OCI-LY1 (cell line): ENCODE measurements around the gene ZNF776.

Experiments used
- H2AFZ ChIP-seq: fragments of 200-600 bp; sonication (generic), shearing (Covaris generic); 2 replicates; pipeline ENCODE4 v1.6.0; 2014; ENCODE audit warnings: antibody characterized with exemption, mild to moderate bottlenecking, low read length
- H3F3A ChIP-seq: fragments of 200-600 bp; sonication (generic), shearing (Covaris generic); 2 replicates; pipeline ENCODE4 v1.6.0; 2014; ENCODE audit warnings: mild to moderate bottlenecking, antibody characterized with exemption, low read length, moderate library complexity; ENCODE audit not compliant: insufficient read depth
- H3K27ac ChIP-seq: fragments of 200-600 bp; sonication (generic); 2 replicates; pipeline ENCODE4 v1.5.1; 2014; ENCODE audit warnings: low read length, mixed run types, mild to moderate bottlenecking, low read depth; ENCODE audit not compliant: poor library complexity, severe bottlenecking
- H3K27me3 ChIP-seq: fragments of 200-600 bp; sonication (generic); 2 replicates; pipeline ENCODE4 v1.6.0; 2014; ENCODE audit warnings: antibody characterized with exemption, mild to moderate bottlenecking, low read length, moderate library complexity; ENCODE audit not compliant: insufficient read depth
- H3K36me3 ChIP-seq: fragments of 200-600 bp; sonication (generic); 2 replicates; pipeline ENCODE4 v1.6.1; 2014; ENCODE audit warnings: mild to moderate bottlenecking, antibody characterized with exemption, low read length, moderate library complexity, mixed read lengths; ENCODE audit not compliant: insufficient read depth
- H3K4me1 ChIP-seq: fragments of 200-600 bp; sonication (generic); 2 replicates; pipeline ENCODE4 v1.5.1; 2014; ENCODE audit warnings: mild to moderate bottlenecking, low read length, moderate library complexity; ENCODE audit not compliant: insufficient read depth, severe bottlenecking
- H3K4me2 ChIP-seq: fragments of 200-600 bp; sonication (generic), shearing (Covaris generic); 2 replicates; pipeline ENCODE4 v1.6.1; 2014; ENCODE audit warnings: low read length
- H3K4me3 ChIP-seq: fragments of 200-600 bp; sonication (generic); 2 replicates; pipeline ENCODE4 v1.5.1; 2014; ENCODE audit warnings: low read length, low read depth, mild to moderate bottlenecking, mixed read lengths; ENCODE audit not compliant: poor library complexity, severe bottlenecking
- H3K79me2 ChIP-seq: fragments of 200-600 bp; shearing (Covaris generic); 2 replicates; pipeline ENCODE4 v1.6.1; 2016; ENCODE audit warnings: mixed run types, low read length, mixed read lengths; ENCODE audit not compliant: insufficient read depth
- H3K9ac ChIP-seq: fragments of 200-600 bp; sonication (generic), shearing (Covaris generic); 2 replicates; pipeline ENCODE4 v1.6.1; 2014; ENCODE audit warnings: mild to moderate bottlenecking, low read length, mixed read lengths
- H3K9me2 ChIP-seq: fragments of 200-600 bp; sonication (generic), shearing (Covaris generic); 2 replicates; pipeline ENCODE4 v1.6.1; 2014; ENCODE audit warnings: low read depth, mild to moderate bottlenecking, low read length, mixed read lengths
- H3K9me3 ChIP-seq: fragments of 200-600 bp; shearing (Covaris generic); 2 replicates; pipeline ENCODE4 v1.6.1; 2014; ENCODE audit warnings: low read length, mixed read lengths
- H4K20me1 ChIP-seq: fragments of 200-600 bp; sonication (generic), shearing (Covaris generic); 2 replicates; pipeline ENCODE4 v1.6.0; 2016; ENCODE audit warnings: mild to moderate bottlenecking, low read length; ENCODE audit not compliant: insufficient read depth
- EZH2 ChIP-seq: fragments of 200-600 bp; sonication (generic), shearing (Covaris generic); IDR thresholded peaks from 2 replicates; pipeline ENCODE4 v1.8.0; 2017; ENCODE audit warnings: borderline replicate concordance, mixed run types, mild to moderate bottlenecking, antibody characterized with exemption, low read length, moderate library complexity, mixed read lengths
- TF ChIP-seq, protein P1 (sequence below): fragments of 200-600 bp; sonication (generic), shearing (Covaris generic); IDR thresholded peaks from 2 replicates; pipeline ENCODE4 v1.5.1; 2017; ENCODE audit warnings: mild to moderate bottlenecking, antibody characterized with exemption, low read length, moderate library complexity, mixed read lengths

ZNF776 gene

GRCh38 chr19:57803265-57803593 lies 56.6 kb downstream of the ZNF776 start:
- H3K4me1 ChIP-seq: peaks cover 8% of the 10 kb centered on the region
- peaks cover 49% of the 10 kb centered on the region for H3K36me3 ChIP-seq
- H3K9me3 ChIP-seq: no peaks in the 10 kb centered on the region
- no peak overlapping the region for H3K9ac ChIP-seq
- no peaks in the 10 kb centered on the region for H4K20me1 ChIP-seq
- H2AFZ ChIP-seq: no peak overlapping the region
- no peak overlapping the region for H3K4me2 ChIP-seq
- TF ChIP-seq EZH2: no peak
- TF ChIP-seq, protein P1, sequence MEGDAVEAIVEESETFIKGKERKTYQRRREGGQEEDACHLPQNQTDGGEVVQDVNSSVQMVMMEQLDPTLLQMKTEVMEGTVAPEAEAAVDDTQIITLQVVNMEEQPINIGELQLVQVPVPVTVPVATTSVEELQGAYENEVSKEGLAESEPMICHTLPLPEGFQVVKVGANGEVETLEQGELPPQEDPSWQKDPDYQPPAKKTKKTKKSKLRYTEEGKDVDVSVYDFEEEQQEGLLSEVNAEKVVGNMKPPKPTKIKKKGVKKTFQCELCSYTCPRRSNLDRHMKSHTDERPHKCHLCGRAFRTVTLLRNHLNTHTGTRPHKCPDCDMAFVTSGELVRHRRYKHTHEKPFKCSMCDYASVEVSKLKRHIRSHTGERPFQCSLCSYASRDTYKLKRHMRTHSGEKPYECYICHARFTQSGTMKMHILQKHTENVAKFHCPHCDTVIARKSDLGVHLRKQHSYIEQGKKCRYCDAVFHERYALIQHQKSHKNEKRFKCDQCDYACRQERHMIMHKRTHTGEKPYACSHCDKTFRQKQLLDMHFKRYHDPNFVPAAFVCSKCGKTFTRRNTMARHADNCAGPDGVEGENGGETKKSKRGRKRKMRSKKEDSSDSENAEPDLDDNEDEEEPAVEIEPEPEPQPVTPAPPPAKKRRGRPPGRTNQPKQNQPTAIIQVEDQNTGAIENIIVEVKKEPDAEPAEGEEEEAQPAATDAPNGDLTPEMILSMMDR: no peak
- H3K27me3 ChIP-seq: no peaks in the 10 kb centered on the region
- H3K79me2 ChIP-seq: 0 out of 2 replicates have a peak, but pooled peaks cover 5% of the 10 kb centered on the region
- no peak overlapping the region for H3K4me3 ChIP-seq
- H3F3A ChIP-seq: no peaks in the 10 kb centered on the region
- no peak overlapping the region for H3K27ac ChIP-seq
- H3K9me2 ChIP-seq: no peaks in the 10 kb centered on the region

GRCh38 chr19:57803594-57804325 lies 57.1 kb downstream of the ZNF776 start:
- Histone ChIP-seq H3K36me3 (peaks cover 53% of the 10 kb centered on the region), H3F3A (no peaks in the 10 kb centered on the region), H3K4me1 (peaks cover 8% of the 10 kb centered on the region), H3K9me2 (no peaks in the 10 kb centered on the region), H3K79me2 (0 out of 2 replicates have a peak, but pooled peaks cover 5% of the 10 kb centered on the region), H3K27me3 (no peaks in the 10 kb centered on the region), H3K27ac (no peak overlapping the region), H3K9me3 (no peaks in the 10 kb centered on the region), H3K4me3 (no peak overlapping the region), H3K4me2 (no peak overlapping the region), H3K9ac (no peak overlapping the region), H4K20me1 (no peaks in the 10 kb centered on the region), H2AFZ (no peak overlapping the region)
- TF ChIP-seq, protein P1: no peak
- TF ChIP-seq EZH2: no peak

DNA sequence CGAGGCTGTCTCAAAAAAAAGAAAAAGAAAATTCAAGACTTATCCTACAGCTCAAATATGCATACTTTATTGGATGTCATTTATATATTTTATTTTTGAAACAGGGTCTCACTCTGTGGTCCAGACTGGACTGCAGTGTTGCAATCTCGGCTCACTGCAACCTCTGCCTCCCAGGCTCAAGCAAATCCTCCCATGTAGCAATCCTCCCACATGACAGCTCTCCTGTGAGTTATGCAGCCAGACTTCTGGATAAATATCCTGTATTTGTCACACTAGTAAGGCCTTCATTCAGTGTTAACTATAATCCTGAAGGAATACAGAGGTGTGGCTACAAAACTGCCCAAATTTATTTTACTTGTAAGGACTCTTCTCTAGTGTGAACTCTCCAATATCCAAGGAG lies 60.9 kb downstream of the ZNF776 start:
- Histone ChIP-seq H3K9me3 (no peaks in the 10 kb centered on the region), H3K4me2 (no peak overlapping the region), H3K4me1 (peaks cover 7% of the 10 kb centered on the region), H3K79me2 (no peaks in the 10 kb centered on the region), H2AFZ (no peak overlapping the region), H3K9ac (no peak overlapping the region), H4K20me1 (no peaks in the 10 kb centered on the region), H3K36me3 (peaks cover 66% of the 10 kb centered on the region), H3K27me3 (no peaks in the 10 kb centered on the region), H3K4me3 (no peak overlapping the region), H3K9me2 (no peaks in the 10 kb centered on the region), H3K27ac (no peak overlapping the region), H3F3A (no peaks in the 10 kb centered on the region)
- TF ChIP-seq EZH2: no peak
- TF ChIP-seq, protein P1: no peak
